DND-41 (cell line): ENCODE results near the gene ECSIT.
A peak's percentile ranks its signal among the peaks of the same experiment; 100 is the strongest.
"Not testable (repeated sequence)": the region's sequence is repeated elsewhere in the genome, so short reads cannot be mapped to it uniquely, and the experiment has no call there.

ENCODE experiments used
- ATAC-seq: fragments of 200-7000 bp; cut with Tn5 transposase; 3 replicates; pipeline ENCODE4 v1.9.1; 2021; ENCODE audit warnings: low read depth; ENCODE audit not compliant: insufficient read depth
- DNase-seq: peaks from one replicate; pipeline ENCODE4 v3.0.0-alpha.2; 2020
- H2AFZ ChIP-seq: 2 replicates; pipeline ENCODE4 v1.6.0; 2012; ENCODE audit warnings: low read depth, low read length
- H3K27ac ChIP-seq: 2 replicates; pipeline ENCODE4 v1.5.1; 2012; ENCODE audit warnings: low read length, inconsistent platforms
- H3K27me3 ChIP-seq: fragments of 200-600 bp; sonication (generic); 2 replicates; pipeline ENCODE4 v1.6.0; 2012; ENCODE audit warnings: low read length, mild to moderate bottlenecking, inconsistent platforms; ENCODE audit not compliant: insufficient read depth, poor library complexity
- H3K36me3 ChIP-seq: 2 replicates; pipeline ENCODE4 v1.5.1; 2012; ENCODE audit warnings: low read length, inconsistent platforms; ENCODE audit not compliant: insufficient read depth
- H3K4me1 ChIP-seq: 2 replicates; pipeline ENCODE4 v1.5.1; 2012; ENCODE audit warnings: mild to moderate bottlenecking, low read length; ENCODE audit not compliant: insufficient read depth
- H3K4me2 ChIP-seq: 2 replicates; pipeline ENCODE4 v1.6.0; 2012; ENCODE audit warnings: mild to moderate bottlenecking, moderate library complexity, low read length, inconsistent platforms; ENCODE audit not compliant: insufficient read depth
- H3K4me3 ChIP-seq, 2 experiments: fragments of 200-600 bp in 1 of 2; shearing (Covaris generic) in 1 of 2; 2 replicates each; pipeline ENCODE4 v1.5.1; 2012 to 2016; ENCODE audit warnings: inconsistent platforms in 2 of 2, low read length in 2 of 2, mild to moderate bottlenecking in 2 of 2, low read depth in 1 of 2, moderate library complexity in 1 of 2
- H3K79me2 ChIP-seq: 2 replicates; pipeline ENCODE4 v1.6.0; 2012; ENCODE audit warnings: low read length, inconsistent platforms; ENCODE audit not compliant: insufficient read depth
- H3K9ac ChIP-seq: 2 replicates; pipeline ENCODE4 v1.6.0; 2012; ENCODE audit warnings: low read depth, mild to moderate bottlenecking, inconsistent platforms, low read length, moderate library complexity
- H3K9me3 ChIP-seq: 2 replicates; pipeline ENCODE4 v1.5.1; 2012; ENCODE audit warnings: low read length, moderate library complexity, mild to moderate bottlenecking, inconsistent platforms; ENCODE audit not compliant: insufficient read depth, severe bottlenecking
- H4K20me1 ChIP-seq: 2 replicates; pipeline ENCODE4 v1.6.0; 2012; ENCODE audit warnings: low read length; ENCODE audit not compliant: insufficient read depth
- EZH2 ChIP-seq: IDR thresholded peaks from 3 replicates; pipeline ENCODE4 v1.6.1; 2012; ENCODE audit warnings: borderline replicate concordance, low read depth, mild to moderate bottlenecking, moderate library complexity, low read length, inconsistent platforms; ENCODE audit not compliant: severe bottlenecking
- TF ChIP-seq, protein P1 (sequence below): IDR thresholded peaks from 2 replicates; pipeline ENCODE4 v1.5.1; 2012; ENCODE audit warnings: borderline replicate concordance, low read length, moderate library complexity, mild to moderate bottlenecking; ENCODE audit not compliant: poor library complexity, severe bottlenecking; ENCODE audit errors: extremely low read depth

Gene ECSIT

DNA sequence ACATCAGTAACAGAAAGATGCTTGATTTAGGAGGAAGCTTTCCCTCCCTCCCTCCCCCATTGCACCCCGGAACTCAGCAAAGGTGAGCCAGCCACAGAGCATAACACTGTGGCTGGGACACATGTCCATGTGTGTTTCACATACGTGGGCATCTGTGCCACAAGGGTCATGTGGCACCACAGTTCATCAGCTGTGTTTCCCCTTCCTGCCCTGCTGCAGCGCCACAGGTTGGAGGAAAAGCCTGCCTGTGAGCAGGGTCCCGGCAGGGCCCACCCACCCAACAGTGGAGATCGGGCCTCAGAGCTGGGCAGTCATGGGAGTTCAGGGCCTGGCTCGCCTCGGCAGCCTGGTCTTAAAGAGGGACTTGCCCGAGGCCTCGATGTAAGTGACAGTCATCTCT lies 45.8 kb upstream of the ECSIT start:
- H3K4me2 ChIP-seq, result no peak overlapping the region
- no peaks in the 10 kb centered on the region for H3K4me1 ChIP-seq
- ATAC-seq (no peak), DNase-seq (no peak)
- H3K27ac ChIP-seq, result no peak overlapping the region
- H3K4me3 ChIP-seq, result no peak overlapping the region
- no peaks in the 10 kb centered on the region for H3K27me3 ChIP-seq
- H2AFZ ChIP-seq, result no peak overlapping the region
- H3K9me3 ChIP-seq, result no peaks in the 10 kb centered on the region
- no peaks in the 10 kb centered on the region for H3K36me3 ChIP-seq
- no peaks in the 10 kb centered on the region for H4K20me1 ChIP-seq
- H3K79me2 ChIP-seq, result no peaks in the 10 kb centered on the region
- TF ChIP-seq, protein P1, sequence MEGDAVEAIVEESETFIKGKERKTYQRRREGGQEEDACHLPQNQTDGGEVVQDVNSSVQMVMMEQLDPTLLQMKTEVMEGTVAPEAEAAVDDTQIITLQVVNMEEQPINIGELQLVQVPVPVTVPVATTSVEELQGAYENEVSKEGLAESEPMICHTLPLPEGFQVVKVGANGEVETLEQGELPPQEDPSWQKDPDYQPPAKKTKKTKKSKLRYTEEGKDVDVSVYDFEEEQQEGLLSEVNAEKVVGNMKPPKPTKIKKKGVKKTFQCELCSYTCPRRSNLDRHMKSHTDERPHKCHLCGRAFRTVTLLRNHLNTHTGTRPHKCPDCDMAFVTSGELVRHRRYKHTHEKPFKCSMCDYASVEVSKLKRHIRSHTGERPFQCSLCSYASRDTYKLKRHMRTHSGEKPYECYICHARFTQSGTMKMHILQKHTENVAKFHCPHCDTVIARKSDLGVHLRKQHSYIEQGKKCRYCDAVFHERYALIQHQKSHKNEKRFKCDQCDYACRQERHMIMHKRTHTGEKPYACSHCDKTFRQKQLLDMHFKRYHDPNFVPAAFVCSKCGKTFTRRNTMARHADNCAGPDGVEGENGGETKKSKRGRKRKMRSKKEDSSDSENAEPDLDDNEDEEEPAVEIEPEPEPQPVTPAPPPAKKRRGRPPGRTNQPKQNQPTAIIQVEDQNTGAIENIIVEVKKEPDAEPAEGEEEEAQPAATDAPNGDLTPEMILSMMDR, result no peak
- TF ChIP-seq EZH2, result no peak
- H3K9ac ChIP-seq, result no peak overlapping the region

DNA sequence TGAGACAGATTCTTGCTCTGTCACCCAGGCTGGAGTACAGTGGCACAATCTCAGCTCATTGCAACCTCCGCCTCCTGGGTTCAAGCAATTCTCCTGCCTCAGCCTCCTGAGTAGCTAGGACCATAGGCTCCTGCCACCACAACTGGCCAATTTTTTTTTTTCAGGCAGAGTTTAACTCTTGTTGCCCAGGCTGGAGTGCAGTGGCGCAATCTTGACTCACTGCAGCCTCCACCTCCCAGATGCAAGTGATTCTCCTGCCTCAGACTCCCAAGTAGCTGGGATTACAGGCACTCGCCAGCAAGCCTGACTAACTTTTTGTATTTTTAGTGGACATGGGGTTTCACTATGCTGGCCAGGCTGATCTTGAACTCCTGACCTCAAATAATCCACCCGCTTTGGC lies 44.8 kb upstream of the ECSIT start:
- not testable (repeated sequence) for H3K27ac ChIP-seq, H3K9ac ChIP-seq, DNase-seq, ATAC-seq, H3K27me3 ChIP-seq, H3K4me1 ChIP-seq, H3K4me3 ChIP-seq, H3K9me3 ChIP-seq, H3K36me3 ChIP-seq, H3K4me2 ChIP-seq, H3K79me2 ChIP-seq, H2AFZ ChIP-seq, H4K20me1 ChIP-seq

DNA sequence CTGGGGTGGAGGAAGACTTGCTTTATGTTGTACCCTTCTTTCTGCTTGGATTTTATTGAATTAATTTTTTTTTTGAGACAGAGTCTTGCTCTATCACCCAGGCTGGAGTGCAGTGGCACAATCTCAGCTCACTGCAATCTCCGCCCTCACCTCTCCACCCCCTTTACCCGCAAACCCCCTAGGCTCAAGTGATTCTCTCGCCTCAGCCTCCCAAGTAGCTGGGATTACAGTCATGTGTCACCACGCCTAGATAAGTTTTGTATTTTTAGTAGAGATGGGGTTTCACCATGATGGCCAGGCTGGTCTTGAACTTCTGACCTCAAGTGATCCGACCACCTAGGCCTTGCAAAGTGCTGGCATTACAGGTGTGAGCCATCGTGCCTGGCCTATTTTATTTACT lies 44.4 kb upstream of the ECSIT start:
- DNase-seq, H3K9me3 ChIP-seq, ATAC-seq, H3K27me3 ChIP-seq, H3K4me3 ChIP-seq, H4K20me1 ChIP-seq, H3K9ac ChIP-seq, H3K4me1 ChIP-seq, H3K79me2 ChIP-seq, H2AFZ ChIP-seq, H3K27ac ChIP-seq, H3K36me3 ChIP-seq, H3K4me2 ChIP-seq: not testable (repeated sequence)

DNA sequence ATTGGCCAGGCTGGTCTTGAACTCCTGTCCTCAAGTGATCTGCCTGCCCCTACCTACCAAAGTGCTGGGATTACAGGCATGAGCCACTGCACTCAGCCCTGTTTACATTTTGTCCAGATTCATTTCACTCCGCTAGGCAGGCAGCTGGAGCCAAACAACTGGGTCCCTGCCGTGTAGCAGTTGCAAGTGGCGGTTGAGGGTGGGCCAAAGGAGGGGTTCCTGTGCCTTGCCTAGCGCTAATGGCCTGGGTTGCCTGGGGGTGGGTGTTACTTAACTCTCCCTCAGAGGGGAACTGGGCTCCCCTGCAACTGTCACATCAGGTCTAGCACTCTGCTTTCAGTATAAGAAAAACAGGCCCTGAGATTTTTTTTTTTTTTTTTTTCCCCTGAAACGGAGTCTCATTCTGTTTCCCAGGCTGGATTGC lies 41.1 kb upstream of the ECSIT start:
- H3K27me3 ChIP-seq, result no peaks in the 10 kb centered on the region
- H3K9ac ChIP-seq, result no peak overlapping the region
- no peaks in the 10 kb centered on the region for H3K36me3 ChIP-seq
- no peaks in the 10 kb centered on the region for H3K79me2 ChIP-seq
- H3K9me3 ChIP-seq, result no peaks in the 10 kb centered on the region
- DNase-seq (peak; percentile 46), ATAC-seq (peak; percentile 64; the same call in 2 of the 3 replicates)
- no peaks in the 10 kb centered on the region for H4K20me1 ChIP-seq
- H3K4me2 ChIP-seq, result no peak overlapping the region
- no peaks in the 10 kb centered on the region for H3K4me1 ChIP-seq
- H3K4me3 ChIP-seq, result no peak overlapping the region
- no peak overlapping the region for H3K27ac ChIP-seq
- TF ChIP-seq, protein P1, result no peak
- no peak for TF ChIP-seq EZH2
- no peak overlapping the region for H2AFZ ChIP-seq
